ENCODE results near the gene ITFG1. TPM values are rescaled to one million over a fixed set of nuclear protein-coding genes. Genes with fewer than 3 reads are reported as not detected.

The ITFG1 gene
- total and polyA plus RNA-seq, 8 donors: 8.1 to 90.0 (median 32.2) TPM

GRCh38 chr16:47311738-47312505 is 148.9 kb downstream of the ITFG1 start:
- no peaks in the 10 kb centered on the region for H3K9me3 ChIP-seq
- H3K27me3 ChIP-seq: no peaks in the 10 kb centered on the region
- no peak for TF ChIP-seq EP300 (IDR thresholded peaks at IDR 0.05)
- TF ChIP-seq POLR2AphosphoS5 (IDR thresholded peaks at IDR 0.05): no peak
- peaks cover 0 to 31% (median 20%) of the 10 kb centered on the region in 4 donors for H3K36me3 ChIP-seq
- peaks cover 0 to 5% (median 0%) of the 10 kb centered on the region in 4 donors for H3K4me1 ChIP-seq
- 78 to 88% (median 84%) methylated on average over 8 of the region's 8 CpGs for WGBS, 5 donors
- H3K27ac ChIP-seq: no peak overlapping the region
- H3K4me3 ChIP-seq: no peak overlapping the region
- peak in 1 of 2 donors; percentile 15 for DNase-seq
- intact Hi-C loops (cut with DNase I; ENCODE audit: low total_unique reads): no loop called here

- Histone ChIP-seq H3K4me3 (no peak overlapping the region), H3K9me3 (no peaks in the 10 kb centered on the region), H3K4me1 (no peaks in the 10 kb centered on the region), H3K27me3 (no peaks in the 10 kb centered on the region), H3K27ac (no peak overlapping the region), H3K36me3 (peaks cover 0 to 31% (median 20%) of the 10 kb centered on the region in 4 donors)
- WGBS, 5 donors: 71 to 88% (median 78%) methylated on average over 1 of the region's 1 CpG
- no peak for TF ChIP-seq POLR2A (IDR thresholded peaks at IDR 0.05)
- TF ChIP-seq EP300 (IDR thresholded peaks at IDR 0.05): no peak
- TF ChIP-seq POLR2AphosphoS5 (IDR thresholded peaks at IDR 0.05): no peak
- DNase-seq: no peak
- intact Hi-C loops (cut with DNase I; ENCODE audit: low total_unique reads): no loop called here
Observed at GRCh38 chr16:47310792-47311211, 150.1 kb downstream of the ITFG1 start.

GRCh38 chr16:47309581-47310312 is 151.1 kb downstream of the ITFG1 start:
- DNase-seq: no peak
- intact Hi-C loops (cut with DNase I; ENCODE audit: low total_unique reads): no loop called here
- Histone ChIP-seq H3K4me3 (no peak overlapping the region), H3K9me3 (no peaks in the 10 kb centered on the region), H3K27me3 (no peaks in the 10 kb centered on the region), H3K36me3 (peaks cover 0 to 31% (median 20%) of the 10 kb centered on the region in 4 donors), H3K27ac (no peak overlapping the region), H3K4me1 (no peaks in the 10 kb centered on the region)
- WGBS, 5 donors: 66 to 80% (median 74%) methylated on average over 4 of the region's 4 CpGs
- no peak for TF ChIP-seq EP300 (IDR thresholded peaks at IDR 0.05)
- no peak for TF ChIP-seq CTCF (IDR thresholded peaks at IDR 0.05)
- no peak for TF ChIP-seq POLR2A (IDR thresholded peaks at IDR 0.05)
- TF ChIP-seq POLR2AphosphoS5 (IDR thresholded peaks at IDR 0.05): no peak

- H3K36me3 ChIP-seq: peaks cover 0 to 31% (median 20%) of the 10 kb centered on the region in 4 donors
- DNase-seq: no peak
- no peaks in the 10 kb centered on the region for H3K27me3 ChIP-seq
- TF ChIP-seq CTCF (IDR thresholded peaks at IDR 0.05) (no peak), POLR2A (IDR thresholded peaks at IDR 0.05) (no peak)
- H3K4me3 ChIP-seq: no peak overlapping the region
- H3K4me1 ChIP-seq: no peaks in the 10 kb centered on the region
- H3K27ac ChIP-seq: no peak overlapping the region
- intact Hi-C loops (cut with DNase I; ENCODE audit: low total_unique reads): no loop called here
- WGBS, 5 donors: 69 to 80% (median 72%) methylated on average over 3 of the region's 3 CpGs
- no peaks in the 10 kb centered on the region for H3K9me3 ChIP-seq
Observed at GRCh38 chr16:47308601-47309000, 152.3 kb downstream of the ITFG1 start.

- H3K9me3 ChIP-seq: no peaks in the 10 kb centered on the region
- WGBS, 5 donors: 90 to 97% (median 95%) methylated on average over 1 of the region's 1 CpG
- peaks cover under 1 to 27% (median 27%) of the 10 kb centered on the region in 4 donors for H3K36me3 ChIP-seq
- no peak for TF ChIP-seq EP300 (IDR thresholded peaks at IDR 0.05)
- TF ChIP-seq CTCF (IDR thresholded peaks at IDR 0.05): no peak
- no peak for TF ChIP-seq POLR2AphosphoS5 (IDR thresholded peaks at IDR 0.05)
- TF ChIP-seq POLR2A (IDR thresholded peaks at IDR 0.05): no peak
- H3K4me3 ChIP-seq: no peak overlapping the region
- intact Hi-C loops (cut with DNase I; ENCODE audit: low total_unique reads): no loop called here
- H3K4me1 ChIP-seq: no peaks in the 10 kb centered on the region
- H3K27me3 ChIP-seq: no peaks in the 10 kb centered on the region
- DNase-seq: no peak
- H3K27ac ChIP-seq: no peak overlapping the region
Observed at GRCh38 chr16:47304563-47304962, 156.3 kb downstream of the ITFG1 start.

All from stomach (tissue), 9 donors.